Liver (tissue), 9 donors: ENCODE measurements around the gene GAL. TPM values are rescaled to one million over a fixed set of nuclear protein-coding genes. Genes with fewer than 3 reads are reported as not detected.

Source experiments
- DNase-seq: peaks from one replicate; pipeline ENCODE4 v3.0.0-alpha.2; 2017; ENCODE audit warnings: low spot score
- H3K27ac ChIP-seq, 2 donors: one replicate each; pipeline ENCODE4 v1.7.0; 2013; ENCODE audit warnings: inconsistent platforms in 2 of 2, low read length in 2 of 2, control low read depth in 1 of 2, low read depth in 1 of 2, mild to moderate bottlenecking in 1 of 2
- H3K27me3 ChIP-seq, 4 donors: one replicate each; pipeline versions ENCODE4 v1.6.1 to v1.7.0; 2013; ENCODE audit warnings: low read length in 3 of 4, inconsistent platforms in 1 of 4, mild to moderate bottlenecking in 1 of 4, moderate library complexity in 1 of 4; ENCODE audit not compliant: control insufficient read depth in 4 of 4, insufficient read depth in 4 of 4
- H3K36me3 ChIP-seq, 4 donors: one replicate each; pipeline versions ENCODE4 v1.6.1 to v1.7.0; 2013; ENCODE audit warnings: low read length in 3 of 4, mild to moderate bottlenecking in 3 of 4, low read depth in 1 of 4, moderate library complexity in 1 of 4; ENCODE audit not compliant: control insufficient read depth in 4 of 4, insufficient read depth in 3 of 4
- H3K4me1 ChIP-seq, 4 donors: one replicate each; pipeline versions ENCODE4 v1.6.1 to v1.7.0; 2013; ENCODE audit warnings: low read length in 3 of 4, mild to moderate bottlenecking in 3 of 4, moderate library complexity in 1 of 4; ENCODE audit not compliant: control insufficient read depth in 4 of 4, insufficient read depth in 4 of 4
- H3K4me3 ChIP-seq, 3 donors: one replicate each; pipeline versions ENCODE4 v1.6.1 to v1.7.0; 2013; ENCODE audit warnings: low read length in 3 of 3, control low read depth in 1 of 3, low read depth in 1 of 3, mild to moderate bottlenecking in 1 of 3
- H3K9ac ChIP-seq, 2 donors: one replicate each; pipeline ENCODE4 v1.7.0; 2013; ENCODE audit warnings: low read length in 2 of 2, mild to moderate bottlenecking in 2 of 2, moderate library complexity in 2 of 2, control low read depth in 1 of 2, low read depth in 1 of 2
- H3K9me3 ChIP-seq, 4 donors: one replicate each; pipeline versions ENCODE4 v1.6.1 to v1.7.0; 2013; ENCODE audit warnings: low read length in 3 of 4; ENCODE audit not compliant: control insufficient read depth in 4 of 4
- ATF3 ChIP-seq: IDR thresholded peaks from 2 replicates; pipeline ENCODE4 v1.6.1; 2016; ENCODE audit warnings: antibody characterized with exemption
- CTCF ChIP-seq: fragments of 150-350 bp; IDR thresholded peaks from 2 replicates; pipeline ENCODE4 v1.5.1; 2017; ENCODE audit warnings: improper control_type of control experiment, low read depth, low read length; ENCODE audit not compliant: missing input control
- EGR1 ChIP-seq, 2 donors: IDR thresholded peaks; 2 replicates each; pipeline ENCODE4 v1.6.1; 2016 to 2018; ENCODE audit warnings: antibody characterized with exemption in 2 of 2, low read depth in 2 of 2
- FOXA1 ChIP-seq: IDR thresholded peaks from 2 replicates; pipeline ENCODE4 v1.6.1; 2016; ENCODE audit warnings: antibody characterized with exemption
- FOXA2 ChIP-seq: IDR thresholded peaks from 2 replicates; pipeline ENCODE4 v1.6.1; 2016; ENCODE audit warnings: antibody characterized with exemption
- GABPA ChIP-seq, 2 donors: IDR thresholded peaks in 1 of 2; conservative IDR thresholded peaks in 1 of 2; 2 replicates each; pipeline ENCODE4 v1.6.1; 2016; ENCODE audit warnings: antibody characterized with exemption in 2 of 2, mild to moderate bottlenecking in 1 of 2, moderate library complexity in 1 of 2
- HNF4A ChIP-seq, 2 donors: conservative IDR thresholded peaks; 2 replicates each; pipeline ENCODE4 v1.6.1; 2016; ENCODE audit warnings: antibody characterized with exemption in 2 of 2, mild to moderate bottlenecking in 2 of 2
- JUND ChIP-seq, 2 donors: IDR thresholded peaks; 2 replicates each; pipeline ENCODE4 v1.6.1; 2016; ENCODE audit warnings: antibody characterized with exemption in 2 of 2
- NR2F2 ChIP-seq: IDR thresholded peaks from 2 replicates; pipeline ENCODE4 v1.6.1; 2016; ENCODE audit warnings: antibody characterized with exemption
- RAD21 ChIP-seq, 2 donors: IDR thresholded peaks; 2 replicates each; pipeline ENCODE4 v1.6.1; 2016; ENCODE audit warnings: antibody characterized with exemption in 2 of 2, mild to moderate bottlenecking in 2 of 2
- REST ChIP-seq: IDR thresholded peaks from 2 replicates; pipeline ENCODE4 v1.6.1; 2016; ENCODE audit warnings: antibody characterized with exemption, mild to moderate bottlenecking
- SP1 ChIP-seq: IDR thresholded peaks from 2 replicates; pipeline ENCODE4 v1.6.1; 2018; ENCODE audit warnings: antibody characterized with exemption, mild to moderate bottlenecking
- TAF1 ChIP-seq: conservative IDR thresholded peaks from 2 replicates; pipeline ENCODE4 v1.6.1; 2016; ENCODE audit warnings: antibody characterized with exemption, mild to moderate bottlenecking
- YY1 ChIP-seq: IDR thresholded peaks from 2 replicates; pipeline ENCODE4 v1.6.1; 2016; ENCODE audit warnings: antibody characterized with exemption, mild to moderate bottlenecking
- ZBTB33 ChIP-seq: IDR thresholded peaks from 2 replicates; pipeline ENCODE4 v1.6.1; 2016; ENCODE audit warnings: antibody characterized with exemption
- WGBS: extraction: QIAGEN DNeasy Blood & Tissue Kit; methylation state at CpG from one replicate; pipeline ENCODE4 v1.1.7; 2013; 5-methylcytosine and 5-hydroxymethylcytosine counted together
- polyA plus RNA-seq, 2 donors: library from polyadenylated mRNA; stranded (reverse) in 1 of 2; unstranded in 1 of 2; fragments of 200-250 nt in 1 of 2; fragments of >200 nt in 1 of 2; fragmentation: Nextera tagmentation in 1 of 2; extraction: Ambion mirVana in 1 of 2; gene quantifications; one replicate each; pipeline versions ENCODE4 v1.2.1 to v1.2.3, GENCODE V29; 2013 to 2015
- total RNA-seq, 2 donors: library from RNA; depleted of rRNA; stranded (reverse); fragments of >200 nt; gene quantifications; one replicate each; pipeline ENCODE4 v1.2.3, GENCODE V29; 2014
- donor health status: healthy.
- donor health status: healthy.
- donor health status: healthy.
- donor health status: healthy.
- donor health status: healthy.

GAL gene
- total and polyA plus RNA-seq, 4 donors, result 0.47 TPM; not detected in 3

- H3K27ac ChIP-seq, result no peak overlapping the region
- no peak overlapping the region for H3K4me3 ChIP-seq
- no peaks in the 10 kb centered on the region for H3K27me3 ChIP-seq
- TF ChIP-seq EGR1 (IDR thresholded peaks at IDR 0.05; ENCODE audit: low read depth in 2 of 2) (no peak), TAF1 (no peak), YY1 (no peak), CTCF (no peak), GABPA (IDR thresholded peaks at IDR 0.05 in 1 of 2, conservative IDR thresholded peaks at IDR 0.05 in 1 of 2) (no peak), REST (no peak), RAD21 (IDR thresholded peaks at IDR 0.05) (no peak), SP1 (no peak), JUND (IDR thresholded peaks at IDR 0.05) (no peak), FOXA1 (no peak), ZBTB33 (no peak)
- peaks cover 0 to 8% (median 4%) of the 10 kb centered on the region in 4 donors for H3K9me3 ChIP-seq
- H3K36me3 ChIP-seq, result no peaks in the 10 kb centered on the region
- no peaks in the 10 kb centered on the region for H3K4me1 ChIP-seq
- no peak for DNase-seq
- H3K9ac ChIP-seq, result no peak overlapping the region
- WGBS, result 89% methylated on average over 8 of the region's 8 CpGs
These were observed 28.5 kb upstream of the GAL start for GRCh38 chr11:68655806-68656205.

GRCh38 chr11:68657021-68657780 lies 27.1 kb upstream of the GAL start:
- Histone ChIP-seq H3K4me3 (no peak overlapping the region), H3K9me3 (peaks cover 0 to 8% (median 4%) of the 10 kb centered on the region in 4 donors), H3K4me1 (no peaks in the 10 kb centered on the region), H3K9ac (no peak overlapping the region), H3K27ac (no peak overlapping the region), H3K36me3 (no peaks in the 10 kb centered on the region), H3K27me3 (no peaks in the 10 kb centered on the region)
- 89% methylated on average over 11 of the region's 11 CpGs for WGBS
- no peak for DNase-seq
- TF ChIP-seq ATF3, result no peak
- no peak for TF ChIP-seq HNF4A (conservative IDR thresholded peaks at IDR 0.05)
- no peak for TF ChIP-seq FOXA1
- TF ChIP-seq FOXA2, result no peak
- no peak for TF ChIP-seq ZBTB33
- TF ChIP-seq EGR1 (IDR thresholded peaks at IDR 0.05; ENCODE audit: low read depth in 2 of 2), result no peak
- TF ChIP-seq NR2F2, result no peak
